NCI-H82 (cell line): ENCODE measurements around the gene ONECUT2.

Experiments used
- DNase-seq: peaks from one replicate; lab custom pipeline; 2025; lab: John Stamatoyannopoulos, UW

The ONECUT2 gene

GRCh38 chr18:57431467-57432080, 3.6 kb upstream of the ONECUT2 start:
- DNase-seq = no peak

DNA sequence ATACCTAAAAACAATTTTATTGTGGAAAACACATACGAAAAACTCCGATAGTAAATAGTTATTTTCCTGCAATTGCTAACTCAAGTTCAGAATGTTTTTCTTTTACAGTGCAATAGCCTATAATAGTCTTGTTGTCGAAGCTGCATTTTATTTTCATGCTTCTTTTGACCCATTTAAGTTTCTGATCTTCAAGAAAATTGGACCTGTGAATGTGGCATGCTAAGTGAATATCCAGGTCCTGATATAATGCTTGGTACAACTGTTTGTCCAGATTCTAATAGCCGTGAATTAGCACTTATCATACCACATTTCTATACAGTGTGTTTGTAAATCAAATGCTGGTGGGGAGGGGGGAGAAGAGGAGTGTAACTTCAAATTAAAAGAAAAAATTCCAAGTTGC, 3.0 kb upstream of the ONECUT2 start:
- DNase-seq = no peak

DNA sequence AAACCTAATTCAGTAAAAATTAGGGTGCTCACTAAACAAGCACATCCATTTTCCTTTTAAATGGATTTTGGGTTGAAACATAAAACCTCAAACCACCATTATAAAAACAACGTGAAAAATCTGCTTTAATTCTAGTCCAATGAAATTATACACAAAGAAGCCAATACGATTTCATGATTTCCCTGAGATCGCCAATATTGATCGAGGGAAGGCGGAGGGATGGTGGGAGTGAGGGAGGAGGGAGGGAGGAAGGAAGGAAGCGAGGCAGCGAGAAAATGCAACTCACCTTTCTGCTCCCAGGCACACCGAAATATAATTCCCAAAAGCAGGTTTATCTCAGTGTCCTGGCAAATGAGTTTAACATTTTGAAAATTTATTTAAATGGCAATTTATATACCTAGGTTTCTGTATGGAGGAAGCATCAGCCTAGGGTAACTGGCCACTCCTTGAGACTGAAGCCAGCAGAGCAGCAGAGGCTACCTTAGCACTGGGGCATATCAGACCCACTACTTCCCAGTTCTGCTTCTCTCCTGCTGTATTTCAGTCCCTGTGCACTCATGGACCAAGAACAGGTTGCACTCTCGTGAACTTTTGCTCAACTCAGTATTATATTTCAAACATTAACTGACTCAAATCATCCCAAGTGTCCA, 2.3 kb upstream of the ONECUT2 start:
- peak; percentile 9 for DNase-seq

- DNase-seq = no peak
Observed at GRCh38 chr18:57433482-57433881, 1.7 kb upstream of the ONECUT2 start.

- peak; percentile 55 for DNase-seq
Observed at GRCh38 chr18:57433934-57434535, 1.1 kb upstream of the ONECUT2 start.

DNA sequence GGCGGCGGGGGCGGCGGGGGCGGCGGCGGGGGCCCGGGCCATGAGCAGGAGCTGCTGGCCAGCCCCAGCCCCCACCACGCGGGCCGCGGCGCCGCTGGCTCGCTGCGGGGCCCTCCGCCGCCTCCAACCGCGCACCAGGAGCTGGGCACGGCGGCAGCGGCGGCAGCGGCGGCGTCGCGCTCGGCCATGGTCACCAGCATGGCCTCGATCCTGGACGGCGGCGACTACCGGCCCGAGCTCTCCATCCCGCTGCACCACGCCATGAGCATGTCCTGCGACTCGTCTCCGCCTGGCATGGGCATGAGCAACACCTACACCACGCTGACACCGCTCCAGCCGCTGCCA, 644 bp downstream of the ONECUT2 start:
- DNase-seq = peak; percentile 14

DNA sequence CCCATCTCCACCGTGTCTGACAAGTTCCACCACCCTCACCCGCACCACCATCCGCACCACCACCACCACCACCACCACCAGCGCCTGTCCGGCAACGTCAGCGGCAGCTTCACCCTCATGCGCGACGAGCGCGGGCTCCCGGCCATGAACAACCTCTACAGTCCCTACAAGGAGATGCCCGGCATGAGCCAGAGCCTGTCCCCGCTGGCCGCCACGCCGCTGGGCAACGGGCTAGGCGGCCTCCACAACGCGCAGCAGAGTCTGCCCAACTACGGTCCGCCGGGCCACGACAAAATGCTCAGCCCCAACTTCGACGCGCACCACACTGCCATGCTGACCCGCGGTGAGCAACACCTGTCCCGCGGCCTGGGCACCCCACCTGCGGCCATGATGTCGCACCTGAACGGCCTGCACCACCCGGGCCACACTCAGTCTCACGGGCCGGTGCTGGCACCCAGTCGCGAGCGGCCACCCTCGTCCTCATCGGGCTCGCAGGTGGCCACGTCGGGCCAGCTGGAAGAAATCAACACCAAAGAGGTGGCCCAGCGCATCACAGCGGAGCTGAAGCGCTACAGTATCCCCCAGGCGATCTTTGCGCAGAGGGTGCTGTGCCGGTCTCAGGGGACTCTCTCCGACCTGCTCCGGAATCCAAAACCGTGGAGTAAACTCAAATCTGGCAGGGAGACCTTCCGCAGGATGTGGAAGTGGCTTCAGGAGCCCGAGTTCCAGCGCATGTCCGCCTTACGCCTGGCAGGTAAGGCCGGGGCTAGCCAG, 1.2 kb downstream of the ONECUT2 start:
- DNase-seq = peak; percentile 40

- DNase-seq = no peak
Observed at GRCh38 chr18:57436965-57437333, 1.8 kb downstream of the ONECUT2 start.

DNA sequence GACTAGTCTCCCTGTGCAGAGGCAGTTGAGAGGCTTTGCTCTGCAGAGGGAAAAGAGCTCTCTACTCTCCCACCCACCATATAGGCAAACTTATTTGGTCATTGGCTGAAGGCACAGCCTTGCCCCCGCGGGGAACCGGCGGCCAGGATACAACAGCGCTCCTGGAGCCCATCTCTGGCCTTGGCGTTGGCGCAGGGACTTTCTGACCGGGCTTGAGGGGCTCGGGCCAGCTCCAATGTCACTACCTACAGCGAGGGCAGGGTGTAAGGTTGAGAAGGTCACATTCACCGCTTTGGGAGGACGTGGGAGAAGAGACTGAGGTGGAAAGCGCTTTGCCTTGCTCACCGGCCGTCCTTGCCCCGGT, 2.2 kb downstream of the ONECUT2 start:
- DNase-seq = peak; percentile 61

GRCh38 chr18:57437766-57438671, 2.8 kb downstream of the ONECUT2 start:
- DNase-seq = peak; percentile 95

- DNase-seq = peak; percentile 33
Observed at GRCh38 chr18:57438743-57439608, 3.8 kb downstream of the ONECUT2 start.

DNA sequence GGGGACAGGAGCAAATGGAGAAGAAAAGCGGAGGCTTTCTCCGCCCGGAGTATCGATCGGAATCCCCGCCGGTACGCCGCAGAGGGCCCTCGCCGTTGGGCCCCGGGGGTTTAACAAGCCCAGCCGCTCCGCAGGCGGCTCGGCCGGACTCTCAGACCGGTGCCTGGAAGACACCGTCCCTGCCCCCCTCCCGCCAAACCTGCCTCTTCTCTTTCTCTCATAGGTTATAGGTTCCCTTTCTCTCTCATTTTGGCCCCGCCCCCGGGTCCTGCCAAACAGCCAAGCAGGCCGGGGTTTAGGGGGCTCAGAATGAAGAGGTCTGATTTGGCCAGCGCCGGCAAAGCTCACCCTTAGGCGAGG, 4.4 kb downstream of the ONECUT2 start:
- DNase-seq = no peak

DNA sequence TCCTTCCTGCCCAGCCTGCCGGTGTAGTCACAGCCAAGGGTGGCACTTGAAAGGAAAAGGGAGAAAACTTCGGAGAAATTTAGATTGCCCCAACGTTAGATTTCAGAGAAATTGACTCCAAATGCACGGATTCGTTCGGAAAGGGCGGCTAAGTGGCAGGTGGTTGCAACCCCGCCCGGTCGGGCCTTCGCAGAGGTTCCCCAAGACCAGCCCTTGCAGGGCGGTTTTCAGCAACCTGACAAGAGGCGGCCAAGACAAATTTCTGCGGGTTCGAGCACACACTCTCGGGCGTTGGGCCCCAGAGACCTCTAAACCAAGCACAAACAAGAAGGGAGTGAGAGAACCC, 4.8 kb downstream of the ONECUT2 start:
- DNase-seq = no peak

GRCh38 chr18:57440331-57441070, 5.3 kb downstream of the ONECUT2 start:
- DNase-seq = no peak

- no peak for DNase-seq
Observed at GRCh38 chr18:57441071-57441794, 6.1 kb downstream of the ONECUT2 start.

GRCh38 chr18:57443247-57443646, 8.1 kb downstream of the ONECUT2 start:
- DNase-seq = no peak

- DNase-seq = no peak
Observed at GRCh38 chr18:57443702-57444101, 8.5 kb downstream of the ONECUT2 start.

- no peak for DNase-seq
Observed at GRCh38 chr18:57444301-57444759, 9.2 kb downstream of the ONECUT2 start.

GRCh38 chr18:57445488-57446319, 10.5 kb downstream of the ONECUT2 start:
- DNase-seq = peak; percentile 14
